GM10248 (cell line): ENCODE results near the gene KIAA1217.

Source experiments
- CTCF ChIA-PET: fragments of 300-600 bp; sonication (Branson Sonifier 250); formaldehyde crosslinking; extraction: SDS; loops from one replicate; lab custom pipeline; 2021; ENCODE audit warnings: antibody characterized with exemption; lab: Yijun Ruan, JAX
- POLR2A ChIA-PET: fragments of 350-650 bp; sonication (Branson Sonifier 250); formaldehyde crosslinking; extraction: SDS; loops from one replicate; lab custom pipeline; 2020; ENCODE audit warnings: antibody characterized with exemption; lab: Yijun Ruan, JAX
- DNase-seq: peaks from one replicate; pipeline ENCODE4 v3.0.0; 2012; ENCODE audit errors: extremely low spot score
- CTCF ChIP-seq: IDR thresholded peaks from 2 replicates; pipeline ENCODE4 v1.5.1; 2012; ENCODE audit warnings: mild to moderate bottlenecking, low read depth; ENCODE audit errors: extremely low read depth, missing control alignments, control extremely low read depth

KIAA1217 gene

GRCh38 chr10:24197263-24197662, 11.7 kb upstream of the KIAA1217 start:
- TF ChIP-seq CTCF = no peak
- CTCF ChIA-PET = interaction anchor here (1.0 to 3.7 kb wide), 12 partner anchors 9 to 322 kb away, joined by 3 to 23 read pairs (median 5); partner anchors contain the start of gene KIAA1217
- DNase-seq = no peak
- POLR2A ChIA-PET = no interaction called here

GRCh38 chr10:24201503-24202180, 7.3 kb upstream of the KIAA1217 start:
- no peak for DNase-seq
- POLR2A ChIA-PET = no interaction called here
- CTCF ChIA-PET = interaction anchor here (2.6 kb wide), 1 partner anchor 13 kb away, joined by 8 read pairs; no protein-coding TSS in a partner anchor
- no peak for TF ChIP-seq CTCF

- DNase-seq = no peak
- ChIA-PET POLR2A (no interaction called here), CTCF (interaction anchor here (2.6 kb wide), 1 partner anchor 13 kb away, joined by 8 read pairs; no protein-coding TSS in a partner anchor)
- TF ChIP-seq CTCF = no peak
These were observed 6.8 kb upstream of the KIAA1217 start for GRCh38 chr10:24202181-24202570.

- no peak for DNase-seq
- no peak for TF ChIP-seq CTCF
- CTCF ChIA-PET = interaction anchor here (1.0 to 1.7 kb wide), 3 partner anchors 9 to 313 kb away, joined by 3 to 11 read pairs (median 3); no protein-coding TSS in a partner anchor
- POLR2A ChIA-PET = no interaction called here
These were observed 3.1 kb upstream of the KIAA1217 start for GRCh38 chr10:24205821-24206220.

- CTCF ChIA-PET = interaction anchor here (1.3 to 1.7 kb wide), 2 partner anchors 10 to 313 kb away, joined by 3 to 11 read pairs; no protein-coding TSS in a partner anchor
- TF ChIP-seq CTCF = no peak
- no peak for DNase-seq
- POLR2A ChIA-PET = no interaction called here
These were observed 2.6 kb upstream of the KIAA1217 start for GRCh38 chr10:24206334-24206733.

GRCh38 chr10:24206926-24207325, 2.0 kb upstream of the KIAA1217 start:
- DNase-seq = no peak
- ChIA-PET POLR2A (no interaction called here), CTCF (interaction anchor here (1.7 kb wide), 1 partner anchor 11 kb away, joined by 11 read pairs; no protein-coding TSS in a partner anchor)
- no peak for TF ChIP-seq CTCF
